Osteocyte (in vitro differentiated cells): Measurements from ENCODE around the gene SH3GL2. TPM values are rescaled to one million over a fixed set of nuclear protein-coding genes. Genes with fewer than 3 reads are reported as not detected.

ENCODE experiments used
- DNase-seq: peaks from one replicate; pipeline ENCODE4 v3.0.0; 2021; ENCODE audit warnings: mixed read lengths; ENCODE audit not compliant: unreplicated experiment; ENCODE audit errors: extremely low spot score
- H3K27ac Mint-ChIP-seq: one replicate; pipeline ENCODE4 v1.8.0; 2021; ENCODE audit warnings: mild to moderate bottlenecking, mixed read lengths; ENCODE audit not compliant: unreplicated experiment
- H3K27me3 Mint-ChIP-seq: one replicate; pipeline ENCODE4 v1.8.0; 2021; ENCODE audit warnings: mixed read lengths; ENCODE audit not compliant: unreplicated experiment
- H3K36me3 Mint-ChIP-seq: one replicate; pipeline ENCODE4 v1.8.0; 2021; ENCODE audit warnings: mixed read lengths; ENCODE audit not compliant: unreplicated experiment
- H3K4me1 Mint-ChIP-seq: one replicate; pipeline ENCODE4 v1.8.0; 2021; ENCODE audit warnings: mixed read lengths; ENCODE audit not compliant: unreplicated experiment
- H3K4me3 Mint-ChIP-seq: one replicate; pipeline ENCODE4 v1.8.0; 2021; ENCODE audit warnings: mild to moderate bottlenecking, moderate library complexity, mixed read lengths; ENCODE audit not compliant: unreplicated experiment
- H3K9me3 Mint-ChIP-seq: one replicate; pipeline ENCODE4 v1.8.0; 2021; ENCODE audit warnings: mixed read lengths; ENCODE audit not compliant: unreplicated experiment
- total RNA-seq: library from RNA; stranded (reverse); gene quantifications from 2 replicates; pipeline ENCODE4 v1.2.1, GENCODE V29; 2021
- TF ChIP-seq, protein P1 (sequence below): fragments of 200-600 bp; sonication (generic); IDR thresholded peaks from 2 replicates; pipeline ENCODE4 v1.5.0; 2021; ENCODE audit warnings: antibody characterized with exemption, mild to moderate bottlenecking, moderate library complexity

SH3GL2 gene
- total RNA-seq, 1 donor from 2014 or later: 0.16 TPM

DNA sequence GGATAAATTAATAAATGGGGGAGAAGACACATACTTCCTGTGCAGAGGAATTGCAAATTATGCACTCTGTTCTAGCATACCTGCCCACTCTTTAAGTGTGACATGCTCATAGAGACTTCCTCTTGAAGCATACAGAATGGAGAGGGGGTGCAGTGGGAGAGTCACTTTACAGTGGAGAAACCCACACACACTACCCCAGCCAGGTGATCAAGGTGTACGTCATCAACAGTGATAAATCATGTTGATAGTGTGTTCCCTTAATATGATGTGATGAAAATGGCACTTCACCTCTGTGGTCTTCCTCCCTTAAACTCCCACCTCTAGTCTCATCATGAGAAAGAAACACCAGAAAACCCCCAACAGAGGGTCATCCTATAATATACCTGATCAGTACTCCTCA is 110.0 kb downstream of the SH3GL2 start:
- no peak for DNase-seq
- H3K36me3 Mint-ChIP-seq: no peaks in the 10 kb centered on the region
- H3K4me3 Mint-ChIP-seq: no peak overlapping the region
- TF ChIP-seq, protein P1, sequence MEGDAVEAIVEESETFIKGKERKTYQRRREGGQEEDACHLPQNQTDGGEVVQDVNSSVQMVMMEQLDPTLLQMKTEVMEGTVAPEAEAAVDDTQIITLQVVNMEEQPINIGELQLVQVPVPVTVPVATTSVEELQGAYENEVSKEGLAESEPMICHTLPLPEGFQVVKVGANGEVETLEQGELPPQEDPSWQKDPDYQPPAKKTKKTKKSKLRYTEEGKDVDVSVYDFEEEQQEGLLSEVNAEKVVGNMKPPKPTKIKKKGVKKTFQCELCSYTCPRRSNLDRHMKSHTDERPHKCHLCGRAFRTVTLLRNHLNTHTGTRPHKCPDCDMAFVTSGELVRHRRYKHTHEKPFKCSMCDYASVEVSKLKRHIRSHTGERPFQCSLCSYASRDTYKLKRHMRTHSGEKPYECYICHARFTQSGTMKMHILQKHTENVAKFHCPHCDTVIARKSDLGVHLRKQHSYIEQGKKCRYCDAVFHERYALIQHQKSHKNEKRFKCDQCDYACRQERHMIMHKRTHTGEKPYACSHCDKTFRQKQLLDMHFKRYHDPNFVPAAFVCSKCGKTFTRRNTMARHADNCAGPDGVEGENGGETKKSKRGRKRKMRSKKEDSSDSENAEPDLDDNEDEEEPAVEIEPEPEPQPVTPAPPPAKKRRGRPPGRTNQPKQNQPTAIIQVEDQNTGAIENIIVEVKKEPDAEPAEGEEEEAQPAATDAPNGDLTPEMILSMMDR: no peak
- H3K4me1 Mint-ChIP-seq: no peaks in the 10 kb centered on the region
- H3K27ac Mint-ChIP-seq: no peak overlapping the region
- H3K9me3 Mint-ChIP-seq: peaks cover 5% of the 10 kb centered on the region
- H3K27me3 Mint-ChIP-seq: no peaks in the 10 kb centered on the region

DNA sequence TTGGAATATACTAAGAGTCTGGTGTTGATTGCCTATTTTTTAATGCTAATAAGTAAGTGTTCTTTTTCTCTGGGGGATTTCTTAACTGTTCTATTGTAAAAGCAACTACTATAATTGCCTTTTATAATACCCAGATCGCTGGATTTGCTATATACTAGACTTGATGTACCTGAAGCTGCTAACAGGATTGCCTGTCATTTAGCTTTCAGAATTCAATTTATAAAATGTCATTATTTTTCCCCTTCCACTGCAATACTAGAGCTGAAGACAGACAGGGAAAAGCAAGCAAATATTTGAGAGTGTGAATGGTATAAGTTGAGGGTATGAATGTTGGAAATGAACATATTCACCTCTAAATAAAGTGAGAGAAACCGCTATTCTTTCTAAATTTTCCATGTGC is 115.5 kb downstream of the SH3GL2 start:
- no peaks in the 10 kb centered on the region for H3K9me3 Mint-ChIP-seq
- no peaks in the 10 kb centered on the region for H3K36me3 Mint-ChIP-seq
- H3K27ac Mint-ChIP-seq: no peak overlapping the region
- H3K4me3 Mint-ChIP-seq: no peak overlapping the region
- DNase-seq: no peak
- peaks cover 7% of the 10 kb centered on the region for H3K27me3 Mint-ChIP-seq
- TF ChIP-seq, protein P1: no peak
- no peaks in the 10 kb centered on the region for H3K4me1 Mint-ChIP-seq

DNA sequence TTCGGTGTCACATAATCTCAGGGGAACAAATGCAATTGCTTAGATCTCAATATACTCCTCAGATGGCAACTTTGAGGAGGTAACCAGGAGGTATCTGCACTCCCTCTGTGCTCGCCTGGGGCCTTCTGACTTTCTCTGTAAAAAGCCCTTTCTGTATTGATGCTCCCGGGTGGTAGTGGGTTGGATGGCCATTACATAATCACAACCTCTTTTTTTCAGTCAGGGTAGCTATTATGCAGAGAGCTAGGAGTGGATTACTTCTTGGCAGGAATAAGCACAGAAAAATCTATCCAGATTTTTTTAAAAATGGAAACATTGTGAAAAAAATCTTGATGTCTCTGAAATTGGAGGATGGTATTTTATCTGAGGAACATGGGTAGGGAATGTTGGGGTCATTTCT is 116.6 kb downstream of the SH3GL2 start:
- Mint-ChIP-seq H3K27ac (no peak overlapping the region), H3K9me3 (no peaks in the 10 kb centered on the region), H3K4me1 (no peaks in the 10 kb centered on the region), H3K36me3 (no peaks in the 10 kb centered on the region), H3K4me3 (no peak overlapping the region), H3K27me3 (peaks cover 9% of the 10 kb centered on the region)
- DNase-seq: no peak
- TF ChIP-seq, protein P1: no peak

DNA sequence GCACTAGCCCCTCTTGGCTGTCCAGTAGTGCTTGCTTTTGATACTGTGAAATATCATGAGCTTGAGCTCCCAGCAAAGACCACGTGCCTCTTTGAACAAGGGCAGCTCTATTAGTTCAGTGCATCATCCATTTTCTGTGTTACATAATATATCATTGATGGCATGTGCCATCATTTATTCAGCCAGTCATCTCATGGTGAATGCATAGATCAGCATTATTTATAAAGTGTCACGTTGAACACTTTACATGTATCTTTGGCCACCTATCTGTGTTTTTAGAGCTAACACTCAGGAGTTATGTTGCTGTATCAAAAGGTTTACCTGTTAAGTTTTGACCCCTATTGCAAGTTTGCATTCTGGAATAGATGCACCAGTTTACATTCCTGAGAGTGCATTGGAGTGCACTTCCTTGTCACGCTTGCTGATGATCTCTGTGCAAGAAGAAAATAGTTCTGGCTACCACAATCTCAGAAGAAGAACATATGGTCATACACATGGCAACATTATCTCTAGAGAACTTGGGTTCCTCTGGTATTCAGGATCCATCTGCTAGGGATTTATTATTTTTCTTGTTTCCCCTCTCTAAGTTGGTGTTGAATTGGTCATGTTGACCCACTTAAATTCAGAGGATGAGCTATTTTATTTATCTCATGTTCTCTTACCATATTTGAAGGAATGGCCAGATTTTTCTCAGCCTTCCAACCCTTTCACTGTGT is 120.9 kb downstream of the SH3GL2 start:
- H3K4me1 Mint-ChIP-seq: no peaks in the 10 kb centered on the region
- no peaks in the 10 kb centered on the region for H3K9me3 Mint-ChIP-seq
- no peaks in the 10 kb centered on the region for H3K36me3 Mint-ChIP-seq
- DNase-seq: no peak
- TF ChIP-seq, protein P1: no peak
- H3K27me3 Mint-ChIP-seq: peaks cover 12% of the 10 kb centered on the region
- no peak overlapping the region for H3K4me3 Mint-ChIP-seq
- no peak overlapping the region for H3K27ac Mint-ChIP-seq

- no peak for DNase-seq
- no peaks in the 10 kb centered on the region for H3K4me1 Mint-ChIP-seq
- no peak overlapping the region for H3K4me3 Mint-ChIP-seq
- peaks cover 3% of the 10 kb centered on the region for H3K27me3 Mint-ChIP-seq
- no peak overlapping the region for H3K27ac Mint-ChIP-seq
- H3K9me3 Mint-ChIP-seq: no peaks in the 10 kb centered on the region
- TF ChIP-seq, protein P1: no peak
- H3K36me3 Mint-ChIP-seq: no peaks in the 10 kb centered on the region
Observed at GRCh38 chr9:17706347-17706746, 127.5 kb downstream of the SH3GL2 start.
